Activated CD4-positive, alpha-beta T cell treated with anti-CD3 and anti-CD28 coated beads, Interleukin-2, amount 50 U/mL, for 1 hour (primary cell): ENCODE measurements around the gene NDUFB10.
A peak's percentile ranks its signal among the peaks of the same experiment; 100 is the strongest.

ENCODE experiments used
- DNase-seq: peaks from one replicate; pipeline ENCODE4 v3.0.0-alpha.2; 2020

The NDUFB10 gene

DNA sequence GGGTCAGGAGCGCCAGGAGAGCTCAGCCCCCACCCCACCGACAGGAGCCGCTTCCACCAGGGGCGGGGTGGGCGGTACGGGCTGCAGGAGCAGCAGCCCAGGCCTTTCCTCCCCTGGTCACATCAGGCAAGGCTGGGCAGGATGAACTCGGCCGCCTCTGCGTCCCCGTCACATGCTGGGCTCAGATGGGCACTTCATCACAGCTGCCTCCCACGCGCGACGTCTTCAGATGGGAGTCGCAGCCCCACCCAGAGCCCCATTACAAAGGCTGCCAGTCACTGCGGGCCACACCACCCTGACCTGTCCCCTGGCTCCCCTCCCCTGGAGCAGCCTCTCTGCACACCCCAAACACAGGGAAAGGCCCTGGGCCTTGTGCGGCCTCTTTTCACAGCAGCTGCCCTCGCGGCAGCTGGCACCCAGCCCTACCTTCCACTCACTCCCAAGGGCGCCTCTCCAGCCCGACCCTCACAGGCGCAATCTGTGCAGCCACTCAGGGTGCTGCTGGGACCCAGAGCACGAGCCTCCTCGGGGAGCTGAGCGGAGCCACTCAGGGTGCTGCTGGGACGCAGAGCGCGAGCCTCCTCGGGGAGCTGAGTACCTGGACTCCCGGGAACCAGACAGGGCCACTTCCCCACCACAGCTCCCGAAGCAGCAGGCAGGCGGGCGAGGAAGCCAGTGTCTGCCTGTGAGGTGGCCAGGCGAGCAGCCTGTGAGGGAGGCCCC lies 45.6 kb downstream of the NDUFB10 start:
- DNase-seq = no peak

DNA sequence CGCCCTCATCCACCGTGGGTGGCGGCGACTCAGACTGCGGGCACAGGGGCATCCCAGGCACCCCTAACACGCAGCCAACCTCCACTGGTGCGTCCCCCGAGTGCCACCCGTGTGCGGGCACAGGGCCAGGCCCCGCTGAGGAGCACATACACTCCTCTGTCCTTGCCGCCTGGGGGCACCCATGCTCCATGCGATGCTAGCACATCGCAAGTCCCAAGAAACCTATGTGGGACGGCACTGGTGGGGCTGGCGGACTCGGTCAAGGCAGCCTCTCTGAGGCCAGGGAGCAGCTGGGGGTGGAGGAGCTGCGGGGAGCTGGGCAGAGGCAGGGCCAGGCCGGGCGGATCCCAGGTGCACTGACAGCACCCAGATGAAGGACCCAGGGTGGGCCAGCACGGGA lies 46.3 kb downstream of the NDUFB10 start:
- DNase-seq = no peak

DNA sequence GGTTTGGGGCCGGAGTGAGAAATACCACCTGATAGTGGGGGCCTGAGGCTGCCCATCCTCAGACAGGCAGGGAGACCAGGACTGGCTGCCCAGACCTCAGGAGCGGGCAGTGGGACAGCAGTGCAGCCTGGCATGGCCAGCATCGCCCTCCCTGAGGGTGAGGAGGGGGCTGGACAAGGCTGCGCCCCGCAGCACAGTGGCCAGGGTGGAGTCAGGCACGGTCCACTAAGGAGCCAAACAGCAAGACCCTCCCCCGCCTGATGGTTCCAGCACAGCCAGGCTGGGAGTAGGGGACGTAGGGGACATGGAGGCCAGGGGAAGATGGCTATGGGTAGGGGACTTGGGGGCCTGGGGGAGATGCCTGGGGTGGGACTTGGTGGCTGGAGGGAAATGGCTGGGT lies 47.0 kb downstream of the NDUFB10 start:
- no peak for DNase-seq

DNA sequence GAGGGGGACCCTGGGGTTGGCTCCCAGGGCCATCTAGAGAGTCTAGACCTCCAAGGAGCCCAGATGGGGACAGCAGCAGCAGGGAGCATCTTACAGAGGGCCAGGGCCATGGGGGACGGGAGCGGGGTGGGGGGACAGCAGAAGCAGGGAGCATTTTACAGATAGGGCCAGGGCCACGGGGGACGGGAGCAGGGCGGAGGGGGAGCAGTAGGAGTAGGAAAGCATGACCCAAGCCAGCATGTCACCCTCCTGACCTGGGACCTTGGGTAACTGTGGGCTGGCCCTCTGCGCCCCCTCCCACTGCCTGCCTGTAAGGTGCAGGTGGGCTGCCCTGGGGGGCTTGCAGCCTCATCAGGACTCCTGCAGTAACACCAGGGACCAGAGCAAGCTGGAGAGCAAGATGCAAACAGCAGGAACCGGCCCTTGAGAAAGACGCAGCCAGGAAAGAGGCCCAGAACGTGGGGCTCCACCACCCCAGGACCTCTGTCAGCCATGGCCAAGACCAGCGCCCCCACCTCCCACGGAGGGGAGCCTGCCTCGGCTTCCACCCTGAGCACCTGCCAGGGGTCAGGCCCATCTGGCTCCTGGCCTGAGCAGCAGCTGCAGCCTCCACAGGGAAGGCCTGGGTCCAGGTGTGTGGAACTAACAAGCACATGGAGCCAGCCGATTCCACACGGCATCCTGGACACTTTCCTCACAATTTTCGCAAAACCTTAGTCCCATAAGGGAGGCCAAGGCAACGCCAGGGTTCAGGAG lies 47.9 kb downstream of the NDUFB10 start:
- no peak for DNase-seq

DNA sequence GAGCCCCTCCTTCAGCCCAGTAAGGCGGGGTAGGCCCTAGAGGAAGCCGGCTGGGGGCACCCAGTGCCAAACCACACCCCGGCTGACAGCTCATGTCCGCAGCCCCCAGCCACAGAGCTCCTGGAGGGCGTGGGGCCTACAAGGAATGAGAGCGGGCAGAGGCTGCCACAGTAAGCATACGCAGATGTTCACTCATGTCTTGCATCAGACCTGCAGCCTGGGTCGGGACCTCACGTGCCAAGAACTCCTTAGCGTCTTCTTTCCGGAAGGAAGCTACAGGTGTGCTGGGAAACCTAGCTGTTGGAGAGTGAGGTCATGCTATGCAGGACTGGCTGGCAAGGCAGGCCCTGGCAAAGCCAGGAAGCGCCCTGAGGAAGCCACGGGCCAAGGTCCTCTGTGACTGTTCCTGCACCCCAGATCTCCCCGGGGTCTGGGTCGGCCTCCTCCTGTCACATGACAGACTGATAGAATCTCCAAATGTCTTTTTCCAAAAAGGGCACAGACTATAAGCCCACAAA lies 48.7 kb downstream of the NDUFB10 start:
- DNase-seq = no peak

DNA sequence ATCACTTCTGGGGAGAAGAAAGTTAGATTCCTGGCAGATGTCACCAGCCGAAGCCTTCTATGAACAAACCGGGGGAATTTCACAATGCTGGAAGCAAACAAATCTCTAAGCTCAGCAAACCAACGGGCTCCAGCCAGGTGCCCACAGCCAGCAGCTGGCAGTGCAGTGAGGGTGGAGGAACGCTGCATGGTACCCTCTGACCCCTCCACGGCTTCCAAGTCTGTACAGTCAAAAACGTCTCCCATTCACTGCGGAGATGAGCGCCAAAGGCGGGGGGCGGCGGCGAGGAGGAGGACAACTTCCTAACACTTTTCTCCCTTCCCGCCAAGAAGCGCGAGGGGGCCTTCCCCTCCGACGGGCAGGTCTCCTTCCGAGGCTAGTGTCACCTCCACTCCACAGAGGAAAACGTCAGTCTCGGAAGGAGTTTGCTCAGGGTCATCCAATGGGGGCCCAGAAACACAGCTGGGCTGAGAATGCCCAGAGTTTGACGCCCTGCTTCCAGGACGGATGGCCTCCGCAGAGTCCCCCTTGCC lies 49.4 kb downstream of the NDUFB10 start:
- DNase-seq = no peak

DNA sequence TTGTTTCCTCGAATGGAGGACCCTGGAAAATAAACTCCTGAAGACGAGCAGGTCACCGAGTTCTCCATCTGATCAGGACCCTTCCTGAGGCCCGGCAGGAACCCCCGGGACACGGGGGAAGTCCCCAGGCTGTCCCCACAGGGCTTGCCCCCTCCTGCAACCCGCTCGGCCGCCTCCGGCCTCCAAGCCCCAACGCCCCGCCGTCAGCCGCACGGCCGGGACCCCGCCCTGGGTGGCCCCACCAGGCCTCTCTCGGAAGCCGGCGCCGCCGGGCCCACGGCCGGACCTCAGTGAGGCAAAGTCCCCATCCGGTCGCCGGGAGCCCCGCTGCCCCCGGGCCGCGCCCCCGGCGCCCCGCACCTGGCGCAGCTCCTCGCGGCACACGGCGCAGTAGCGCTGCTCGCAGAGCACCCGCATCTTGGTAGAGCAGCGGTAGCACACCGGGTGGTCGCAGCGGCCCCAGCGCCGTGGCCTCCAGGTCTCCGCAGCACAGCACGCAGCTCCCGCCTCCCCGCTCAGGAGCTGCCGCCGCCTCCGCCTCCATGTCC lies 49.9 kb downstream of the NDUFB10 start:
- DNase-seq = no peak

DNA sequence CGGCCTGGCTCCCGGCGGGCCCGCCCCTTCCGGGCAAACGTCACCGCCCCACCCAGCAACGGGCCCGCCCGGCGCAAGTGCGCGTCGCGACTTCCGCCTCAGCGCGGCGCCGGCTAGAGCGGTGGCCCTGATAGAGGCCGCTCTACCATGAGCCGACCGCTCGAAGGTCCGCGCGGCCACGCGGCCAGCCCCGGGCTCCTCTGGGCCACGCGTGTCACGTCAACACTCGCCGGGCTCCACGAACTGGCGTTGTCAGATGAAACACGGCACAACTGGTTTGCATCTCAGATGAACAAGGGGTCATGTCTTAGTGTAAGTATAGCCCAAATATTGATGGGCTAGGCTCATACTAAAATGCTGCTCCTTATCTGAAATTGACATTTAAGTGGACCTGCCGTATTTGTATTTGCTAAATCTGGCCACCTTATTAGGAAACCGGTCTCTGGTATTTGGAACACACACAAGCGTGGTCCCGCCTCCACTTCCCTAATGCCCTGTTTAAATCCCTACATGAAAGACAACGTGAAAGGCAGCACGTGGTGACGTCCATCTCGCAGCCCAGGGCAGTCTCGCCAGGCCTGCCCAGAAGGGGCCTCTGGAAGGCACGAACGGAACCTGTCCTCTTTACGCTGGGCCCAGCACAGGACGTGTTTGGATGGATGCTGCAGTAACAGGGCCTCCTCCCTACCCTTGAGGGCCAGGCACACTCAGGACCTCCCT lies 50.6 kb downstream of the NDUFB10 start, which contains the start of gene ZNF598:
Gene ZNF598 (minus strand): TSS at position 31 of the 720 bp plus-strand sequence.
- DNase-seq = peak; percentile 74
